MCF 10A (cell line): ENCODE data around the gene TBC1D9B. TPM values are rescaled to one million over a fixed set of nuclear protein-coding genes. Genes with fewer than 3 reads are reported as not detected.

Experiments
- BruUV-seq: library from RNA; stranded (reverse); fragments of 400-500 nt; replicated peaks from 2 replicates; lab custom pipeline; 2021; lab: Mats Ljungman, UMichigan
- CTCF ChIA-PET: fragments of 300-600 bp; sonication (Branson Sonifier 250); formaldehyde crosslinking; extraction: SDS; loops from one replicate; lab custom pipeline; 2021; ENCODE audit warnings: antibody characterized with exemption, inconsistent platforms; lab: Yijun Ruan, JAX
- POLR2A ChIA-PET: fragments of 300-600, 350-650 bp; sonication (Branson Sonifier 250); formaldehyde crosslinking; extraction: SDS; loops from one replicate; lab custom pipeline; 2020; ENCODE audit warnings: antibody characterized with exemption, inconsistent platforms; lab: Yijun Ruan, JAX
- DNase-seq: peaks from one replicate; pipeline ENCODE4 v3.0.0-alpha.2; 2018; ENCODE audit not compliant: unreplicated experiment
- H3K27ac Mint-ChIP-seq: one replicate; pipeline ENCODE4 v1.8.0; 2022; ENCODE audit warnings: mild to moderate bottlenecking, low read depth, mixed read lengths; ENCODE audit not compliant: unreplicated experiment
- H3K27me3 Mint-ChIP-seq: one replicate; pipeline ENCODE4 v1.8.0; 2022; ENCODE audit warnings: mixed read lengths; ENCODE audit not compliant: insufficient read depth, unreplicated experiment
- H3K36me3 Mint-ChIP-seq: one replicate; pipeline ENCODE4 v1.8.0; 2022; ENCODE audit warnings: mild to moderate bottlenecking, moderate library complexity, mixed read lengths; ENCODE audit not compliant: insufficient read depth, unreplicated experiment
- H3K4me1 Mint-ChIP-seq: one replicate; pipeline ENCODE4 v1.8.0; 2022; ENCODE audit warnings: mixed read lengths; ENCODE audit not compliant: insufficient read depth, unreplicated experiment
- H3K4me3 Mint-ChIP-seq: one replicate; pipeline ENCODE4 v1.8.0; 2022; ENCODE audit warnings: mild to moderate bottlenecking, moderate library complexity, mixed read lengths; ENCODE audit not compliant: unreplicated experiment
- H3K9me3 Mint-ChIP-seq: one replicate; pipeline ENCODE4 v1.8.0; 2022; ENCODE audit warnings: mixed read lengths; ENCODE audit not compliant: unreplicated experiment
- intact Hi-C: fragments of 100-400 bp; cut with micrococcal nuclease; formaldehyde crosslinking; loops from 2 replicates; pipeline ENCODE4 v1.14.1; 2022
- total RNA-seq: library from RNA; stranded (reverse); gene quantifications from 2 replicates; pipeline ENCODE4 v1.2.3, GENCODE V29; 2022
- TF ChIP-seq, protein P1 (sequence below): fragments of 200-600 bp; IDR thresholded peaks from one replicate; pipeline ENCODE4 v1.8.0; 2022; ENCODE audit warnings: antibody characterized with exemption, mild to moderate bottlenecking; ENCODE audit not compliant: unreplicated experiment

Gene TBC1D9B
- total RNA-seq, 1 experiment from 2014 or later, result 162 TPM

DNA sequence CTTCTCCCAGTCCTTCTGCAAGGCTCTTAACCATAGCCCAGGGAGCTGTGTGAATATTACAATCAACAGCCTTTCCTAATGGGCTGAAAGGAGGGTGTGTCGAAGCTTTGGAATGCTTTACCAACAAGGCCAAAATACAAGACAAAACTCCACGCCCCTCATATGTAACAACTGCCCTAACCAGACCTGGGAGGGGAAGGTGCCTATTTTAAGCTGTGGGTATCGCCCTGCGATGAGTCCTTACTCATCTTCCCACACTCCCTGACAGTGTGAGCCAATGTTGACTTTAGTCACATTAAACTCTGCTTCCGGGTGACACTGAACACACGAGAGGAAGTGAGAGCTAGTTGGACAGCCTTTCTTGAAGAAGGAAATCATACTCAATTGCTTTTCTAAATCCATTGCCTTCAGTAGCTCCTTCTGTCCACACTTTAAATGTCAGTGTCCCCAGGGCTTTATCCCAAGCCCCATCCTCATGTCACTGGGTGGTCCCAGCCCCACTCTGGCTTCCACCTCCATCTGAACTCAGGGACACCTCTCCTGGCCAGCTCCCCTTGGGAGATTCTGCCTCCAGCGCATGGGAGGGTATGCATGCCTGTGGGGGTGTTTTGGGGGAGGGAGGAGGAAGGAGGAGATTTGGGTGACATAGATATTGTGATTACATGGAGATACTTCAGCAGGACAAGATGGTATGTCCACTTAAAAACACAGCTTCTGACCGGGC is 6.5 kb upstream of the TBC1D9B start:
- ChIA-PET POLR2A (interaction anchor here (0.6 to 2.1 kb wide), 14 partner anchors 9 to 291 kb away, joined by 3 to 15 read pairs (median 4); partner anchors contain the start of genes HNRNPH1, MRNIP and RNF130), CTCF (interaction anchor here (0.6 to 1.1 kb wide), 4 partner anchors 11 to 123 kb away, joined by 3 read pairs; no protein-coding TSS in a partner anchor)
- H3K9me3 Mint-ChIP-seq, result no peaks in the 10 kb centered on the region
- no TSS peak for BruUV-seq
- H3K27ac Mint-ChIP-seq, result peak overlapping the region; percentile 85
- intact Hi-C loops, result no loop called here
- peaks cover 14% of the 10 kb centered on the region for H3K4me1 Mint-ChIP-seq
- DNase-seq, result peak; percentile 81
- peak overlapping the region; percentile 12 for H3K4me3 Mint-ChIP-seq
- H3K27me3 Mint-ChIP-seq, result no peaks in the 10 kb centered on the region
- no peaks in the 10 kb centered on the region for H3K36me3 Mint-ChIP-seq
- TF ChIP-seq, protein P1, sequence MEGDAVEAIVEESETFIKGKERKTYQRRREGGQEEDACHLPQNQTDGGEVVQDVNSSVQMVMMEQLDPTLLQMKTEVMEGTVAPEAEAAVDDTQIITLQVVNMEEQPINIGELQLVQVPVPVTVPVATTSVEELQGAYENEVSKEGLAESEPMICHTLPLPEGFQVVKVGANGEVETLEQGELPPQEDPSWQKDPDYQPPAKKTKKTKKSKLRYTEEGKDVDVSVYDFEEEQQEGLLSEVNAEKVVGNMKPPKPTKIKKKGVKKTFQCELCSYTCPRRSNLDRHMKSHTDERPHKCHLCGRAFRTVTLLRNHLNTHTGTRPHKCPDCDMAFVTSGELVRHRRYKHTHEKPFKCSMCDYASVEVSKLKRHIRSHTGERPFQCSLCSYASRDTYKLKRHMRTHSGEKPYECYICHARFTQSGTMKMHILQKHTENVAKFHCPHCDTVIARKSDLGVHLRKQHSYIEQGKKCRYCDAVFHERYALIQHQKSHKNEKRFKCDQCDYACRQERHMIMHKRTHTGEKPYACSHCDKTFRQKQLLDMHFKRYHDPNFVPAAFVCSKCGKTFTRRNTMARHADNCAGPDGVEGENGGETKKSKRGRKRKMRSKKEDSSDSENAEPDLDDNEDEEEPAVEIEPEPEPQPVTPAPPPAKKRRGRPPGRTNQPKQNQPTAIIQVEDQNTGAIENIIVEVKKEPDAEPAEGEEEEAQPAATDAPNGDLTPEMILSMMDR, result no peak

DNA sequence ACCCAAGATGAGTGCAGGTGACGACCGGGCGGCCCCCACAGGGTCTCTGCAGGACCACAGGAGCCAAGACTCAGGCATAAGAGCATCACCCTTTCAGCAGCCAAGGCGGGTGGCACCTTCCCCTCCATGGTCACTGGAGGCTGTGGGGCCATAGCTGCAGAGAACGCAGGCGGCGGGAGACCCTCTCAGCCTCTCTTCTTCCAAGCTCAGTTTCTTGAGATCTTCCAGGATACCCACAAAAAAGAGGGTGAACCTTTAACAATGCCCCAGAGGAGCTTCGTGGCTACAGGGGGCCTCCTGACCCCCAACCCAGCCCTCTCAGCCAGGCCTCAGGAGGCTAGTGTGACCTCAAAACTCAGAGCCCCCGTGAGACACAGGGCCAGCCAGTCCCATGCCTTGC is 5.8 kb upstream of the TBC1D9B start:
- no TSS peak for BruUV-seq
- intact Hi-C loops, result no loop called here
- Mint-ChIP-seq H3K4me1 (peaks cover 14% of the 10 kb centered on the region), H3K9me3 (no peaks in the 10 kb centered on the region), H3K4me3 (no peak overlapping the region), H3K27ac (peak overlapping the region; percentile 85), H3K27me3 (no peaks in the 10 kb centered on the region), H3K36me3 (no peaks in the 10 kb centered on the region)
- TF ChIP-seq, protein P1, result no peak
- POLR2A ChIA-PET, result interaction anchor here (0.5 to 2.1 kb wide), 8 partner anchors 10 to 417 kb away, joined by 3 to 15 read pairs (median 4); partner anchors contain the start of genes MAML1, MRNIP and RNF130
- no peak for DNase-seq
- CTCF ChIA-PET, result no interaction called here

DNA sequence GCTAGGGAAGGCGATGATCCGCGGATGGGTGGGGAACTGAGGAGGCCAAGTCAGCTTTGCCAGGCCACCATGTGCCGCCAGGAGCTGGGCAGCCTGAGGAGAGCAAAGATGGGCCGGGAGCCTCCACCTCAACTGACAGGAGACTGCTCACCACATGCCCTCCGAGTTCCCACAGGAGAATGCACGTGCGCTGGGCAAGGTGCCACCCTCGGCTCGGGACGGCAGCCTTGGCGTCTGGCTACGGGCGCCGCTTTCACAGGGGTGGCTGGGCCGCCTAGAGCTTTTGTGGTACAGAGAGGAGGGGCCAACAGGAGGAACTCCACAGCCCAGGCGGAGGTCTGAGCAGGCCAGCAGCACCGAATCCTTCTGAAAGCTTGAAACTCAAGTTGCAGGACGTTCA is 5.3 kb upstream of the TBC1D9B start:
- Mint-ChIP-seq H3K4me1 (peaks cover 14% of the 10 kb centered on the region), H3K36me3 (no peaks in the 10 kb centered on the region), H3K27ac (peak overlapping the region; percentile 73), H3K9me3 (no peaks in the 10 kb centered on the region), H3K4me3 (no peak overlapping the region), H3K27me3 (no peaks in the 10 kb centered on the region)
- TF ChIP-seq, protein P1, result no peak
- CTCF ChIA-PET, result no interaction called here
- POLR2A ChIA-PET, result interaction anchor here (0.5 to 2.1 kb wide), 3 partner anchors 158 to 417 kb away, joined by 3 to 15 read pairs (median 4); partner anchors contain the start of genes MAML1 and RNF130
- no peak for DNase-seq
- intact Hi-C loops, result no loop called here
- BruUV-seq, result no TSS peak

DNA sequence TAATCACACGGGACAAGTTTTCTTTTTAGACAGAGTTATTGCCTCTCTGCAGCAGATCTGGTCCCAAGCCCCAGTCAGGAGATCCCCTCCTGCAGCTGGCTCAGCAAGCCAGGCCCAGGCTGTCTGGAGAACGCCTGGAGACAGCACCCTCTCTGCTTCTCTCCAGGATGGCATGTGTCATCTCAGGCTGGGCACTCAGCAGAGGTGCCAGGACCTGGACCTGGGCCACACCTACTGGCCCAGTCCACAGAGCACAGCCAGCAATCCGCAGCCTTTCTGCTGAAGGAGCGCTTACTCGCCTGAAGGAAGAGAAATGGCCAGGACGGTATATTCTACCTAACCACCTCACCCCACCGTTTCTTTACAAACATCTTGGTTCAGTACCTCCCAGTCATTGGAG is 4.7 kb upstream of the TBC1D9B start:
- DNase-seq, result no peak
- H3K36me3 Mint-ChIP-seq, result no peaks in the 10 kb centered on the region
- intact Hi-C loops, result no loop called here
- H3K4me1 Mint-ChIP-seq, result peaks cover 14% of the 10 kb centered on the region
- BruUV-seq, result no TSS peak
- peak overlapping the region; percentile 73 for H3K27ac Mint-ChIP-seq
- no peaks in the 10 kb centered on the region for H3K9me3 Mint-ChIP-seq
- ChIA-PET POLR2A (interaction anchor here (0.8 to 1.4 kb wide), 5 partner anchors 19 to 180 kb away, joined by 3 to 6 read pairs (median 3); partner anchors contain the start of genes MAML1 and SQSTM1), CTCF (interaction anchor here (0.7 to 1.7 kb wide), 2 partner anchors 10 to 11 kb away, joined by 3 to 5 read pairs; no protein-coding TSS in a partner anchor)
- H3K4me3 Mint-ChIP-seq, result no peak overlapping the region
- H3K27me3 Mint-ChIP-seq, result no peaks in the 10 kb centered on the region
- TF ChIP-seq, protein P1, result no peak
